GM23338 (cell line): ENCODE results near the gene NUMB.

Source experiments
- CREB1 ChIP-seq: fragments of 250-450 bp; sonication (Bioruptor Pico); IDR thresholded peaks from 2 replicates; pipeline ENCODE4 v1.5.0; 2020; ENCODE audit warnings: low read depth, mild to moderate bottlenecking, moderate library complexity
- POLR2AphosphoS5 ChIP-seq: IDR thresholded peaks from 2 replicates; pipeline ENCODE4 v1.6.1; 2016; ENCODE audit warnings: antibody characterized with exemption, low read depth
- REST ChIP-seq: IDR thresholded peaks from one replicate; pipeline ENCODE4 v1.6.1; 2018; ENCODE audit warnings: antibody characterized with exemption; ENCODE audit not compliant: unreplicated experiment
- STAT1 ChIP-seq: IDR thresholded peaks from one replicate; pipeline ENCODE4 v1.6.1; 2016; ENCODE audit warnings: antibody characterized with exemption; ENCODE audit not compliant: unreplicated experiment
- TF ChIP-seq, protein P1 (sequence below), 2 experiments: fragments of 200-600 bp in 1 of 2; sonication (generic) in 1 of 2; conservative IDR thresholded peaks; 2 replicates each; pipeline versions ENCODE4 v1.5.1 to v1.6.1; 2016 to 2017; ENCODE audit warnings: antibody characterized with exemption in 2 of 2, low read depth in 2 of 2, mild to moderate bottlenecking in 2 of 2, moderate library complexity in 1 of 2

DNA sequence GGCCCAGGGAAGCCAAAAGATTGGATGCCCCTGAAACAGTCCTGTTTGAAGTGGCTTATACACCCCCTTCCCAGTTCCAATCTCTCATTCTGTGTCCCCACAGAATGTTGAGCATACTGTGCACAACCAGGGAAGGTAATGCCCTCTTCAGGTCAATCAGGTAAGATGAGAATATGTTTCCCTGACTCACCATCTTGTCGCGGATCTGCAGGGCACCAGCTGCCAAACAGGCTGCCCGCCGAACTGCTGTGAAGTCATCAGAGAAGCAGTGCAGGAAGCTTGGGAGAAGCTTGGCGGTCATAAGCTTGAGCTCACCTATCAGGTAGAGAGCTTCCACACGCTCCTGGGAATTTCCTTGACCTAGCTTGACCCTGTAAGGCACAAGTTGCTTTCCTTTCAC is 42.0 kb upstream of the NUMB start:
- TF ChIP-seq, protein P1, sequence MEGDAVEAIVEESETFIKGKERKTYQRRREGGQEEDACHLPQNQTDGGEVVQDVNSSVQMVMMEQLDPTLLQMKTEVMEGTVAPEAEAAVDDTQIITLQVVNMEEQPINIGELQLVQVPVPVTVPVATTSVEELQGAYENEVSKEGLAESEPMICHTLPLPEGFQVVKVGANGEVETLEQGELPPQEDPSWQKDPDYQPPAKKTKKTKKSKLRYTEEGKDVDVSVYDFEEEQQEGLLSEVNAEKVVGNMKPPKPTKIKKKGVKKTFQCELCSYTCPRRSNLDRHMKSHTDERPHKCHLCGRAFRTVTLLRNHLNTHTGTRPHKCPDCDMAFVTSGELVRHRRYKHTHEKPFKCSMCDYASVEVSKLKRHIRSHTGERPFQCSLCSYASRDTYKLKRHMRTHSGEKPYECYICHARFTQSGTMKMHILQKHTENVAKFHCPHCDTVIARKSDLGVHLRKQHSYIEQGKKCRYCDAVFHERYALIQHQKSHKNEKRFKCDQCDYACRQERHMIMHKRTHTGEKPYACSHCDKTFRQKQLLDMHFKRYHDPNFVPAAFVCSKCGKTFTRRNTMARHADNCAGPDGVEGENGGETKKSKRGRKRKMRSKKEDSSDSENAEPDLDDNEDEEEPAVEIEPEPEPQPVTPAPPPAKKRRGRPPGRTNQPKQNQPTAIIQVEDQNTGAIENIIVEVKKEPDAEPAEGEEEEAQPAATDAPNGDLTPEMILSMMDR (conservative IDR thresholded peaks at IDR 0.05; ENCODE audit: low read depth in 2 of 2), result peak in 1 of 2 experiments; percentile 48; a peak in 2 of 4 replicates
- TF ChIP-seq POLR2AphosphoS5 (no peak), CREB1 (CRISPR knock-in tag) (no peak), STAT1 (no peak), REST (no peak)
